H9 (cell line): ENCODE data around the gene ZNF362. TPM values are rescaled to one million over a fixed set of nuclear protein-coding genes. Genes with fewer than 3 reads are reported as not detected.
A peak's percentile ranks its signal among the peaks of the same experiment; 100 is the strongest.

Source experiments
- DNase-seq: peaks from one replicate; pipeline ENCODE4 v3.0.0-alpha.2; 2017
- H2AFZ ChIP-seq: one replicate; pipeline ENCODE4 v1.6.1; 2013; ENCODE audit warnings: mild to moderate bottlenecking, low read length, control low read depth, moderate library complexity
- H2AK5ac ChIP-seq: 2 replicates; pipeline ENCODE4 v1.6.1; 2013; ENCODE audit warnings: low read length, control low read depth, mixed read lengths; ENCODE audit not compliant: insufficient read length
- H2BK120ac ChIP-seq: one replicate; pipeline ENCODE4 v1.6.1; 2013; ENCODE audit warnings: low read depth, mild to moderate bottlenecking, low read length, control low read depth, inconsistent platforms; ENCODE audit not compliant: poor library complexity, severe bottlenecking
- H2BK12ac ChIP-seq: 2 replicates; pipeline ENCODE4 v1.6.1; 2013; ENCODE audit warnings: low read length, control low read depth, mixed read lengths, low read depth; ENCODE audit not compliant: insufficient read length
- H2BK15ac ChIP-seq: 2 replicates; pipeline ENCODE4 v1.6.1; 2013; ENCODE audit warnings: low read depth, low read length, control low read depth
- H2BK20ac ChIP-seq: one replicate; pipeline ENCODE4 v1.6.1; 2013; ENCODE audit warnings: low read depth, mild to moderate bottlenecking, low read length, control low read depth, inconsistent platforms; ENCODE audit not compliant: poor library complexity, severe bottlenecking
- H2BK5ac ChIP-seq: 2 replicates; pipeline ENCODE4 v1.6.1; 2013; ENCODE audit warnings: low read length, control low read depth, mixed read lengths; ENCODE audit not compliant: insufficient read length
- H3K14ac ChIP-seq: 2 replicates; pipeline ENCODE4 v1.6.1; 2013; ENCODE audit warnings: low read length, control low read depth; ENCODE audit not compliant: insufficient read depth
- H3K18ac ChIP-seq: 2 replicates; pipeline ENCODE4 v1.6.1; 2013; ENCODE audit warnings: low read depth, mild to moderate bottlenecking, mixed read lengths, low read length, control low read depth; ENCODE audit not compliant: insufficient read length
- H3K23ac ChIP-seq: 2 replicates; pipeline ENCODE4 v1.6.1; 2013; ENCODE audit warnings: low read length, control low read depth, mixed read lengths, low read depth; ENCODE audit not compliant: insufficient read length
- H3K23me2 ChIP-seq: 2 replicates; pipeline ENCODE4 v1.6.1; 2013; ENCODE audit warnings: low read depth, mild to moderate bottlenecking, mixed read lengths, low read length, control low read depth; ENCODE audit not compliant: insufficient read length, poor library complexity, severe bottlenecking
- H3K27ac ChIP-seq: 2 replicates; pipeline ENCODE4 v1.5.1; 2013; ENCODE audit warnings: low read length, control low read depth, mixed read lengths, low read depth; ENCODE audit not compliant: insufficient read length
- H3K27me3 ChIP-seq: 2 replicates; pipeline ENCODE4 v1.6.1; 2013; ENCODE audit warnings: low read length, control low read depth, inconsistent platforms; ENCODE audit not compliant: insufficient read depth
- H3K4ac ChIP-seq: 2 replicates; pipeline ENCODE4 v1.6.1; 2013; ENCODE audit warnings: low read depth, mild to moderate bottlenecking, control low read depth, inconsistent platforms, low read length, moderate library complexity
- H3K4me1 ChIP-seq: 2 replicates; pipeline ENCODE4 v1.6.1; 2013; ENCODE audit warnings: low read length, control low read depth, inconsistent platforms; ENCODE audit not compliant: insufficient read depth
- H3K4me2 ChIP-seq: 2 replicates; pipeline ENCODE4 v1.6.1; 2013; ENCODE audit warnings: low read length, control low read depth, mixed read lengths; ENCODE audit not compliant: insufficient read length, insufficient read depth
- H3K56ac ChIP-seq: 2 replicates; pipeline ENCODE4 v1.6.1; 2013; ENCODE audit warnings: low read depth, mild to moderate bottlenecking, mixed read lengths, low read length, control low read depth; ENCODE audit not compliant: insufficient read length
- H3K79me1 ChIP-seq: 2 replicates; pipeline ENCODE4 v1.6.1; 2013; ENCODE audit warnings: low read depth, mild to moderate bottlenecking, moderate library complexity, low read length, control low read depth, inconsistent platforms; ENCODE audit not compliant: insufficient read depth, poor library complexity, severe bottlenecking
- H3K79me2 ChIP-seq: 2 replicates; pipeline ENCODE4 v1.6.1; 2013; ENCODE audit warnings: low read length, control low read depth, inconsistent platforms; ENCODE audit not compliant: insufficient read depth
- H3K9ac ChIP-seq: 2 replicates; pipeline ENCODE4 v1.6.1; 2013; ENCODE audit warnings: low read length, control low read depth, mixed read lengths; ENCODE audit not compliant: insufficient read length; ENCODE audit errors: extremely low read depth
- H3K9me3 ChIP-seq: one replicate; pipeline ENCODE4 v1.6.1; 2013; ENCODE audit warnings: low read depth, low read length, inconsistent platforms; ENCODE audit not compliant: control insufficient read depth
- H3T11ph ChIP-seq: one replicate; pipeline ENCODE4 v1.6.1; 2013; ENCODE audit warnings: mild to moderate bottlenecking, low read length, control low read depth, inconsistent platforms
- H4K20me1 ChIP-seq: one replicate; pipeline ENCODE4 v1.6.1; 2013; ENCODE audit not compliant: control insufficient read depth, insufficient read length, insufficient read depth
- H4K5ac ChIP-seq: 2 replicates; pipeline ENCODE4 v1.6.1; 2013; ENCODE audit warnings: low read depth, mild to moderate bottlenecking, mixed read lengths, low read length, control low read depth; ENCODE audit not compliant: insufficient read length
- H4K8ac ChIP-seq: replicated peaks from 2 replicates; pipeline ENCODE4 v1.6.1; 2013; ENCODE audit warnings: low read length, control low read depth, mixed read lengths, low read depth; ENCODE audit not compliant: insufficient read length
- H4K91ac ChIP-seq: 2 replicates; pipeline ENCODE4 v1.6.1; 2013; ENCODE audit warnings: low read depth, mild to moderate bottlenecking, moderate library complexity, mixed read lengths, low read length, control low read depth; ENCODE audit not compliant: insufficient read length
- H3K27ac Mint-ChIP-seq, 3 experiments: 2 replicates in 2 of 3; 3 replicates in 1 of 3; pipeline ENCODE4 v1.8.0; 2020 to 2021; ENCODE audit warnings: mixed read lengths in 3 of 3, mild to moderate bottlenecking in 1 of 3, moderate library complexity in 1 of 3
- H3K27me3 Mint-ChIP-seq: 2 replicates; pipeline ENCODE4 v1.8.0; 2021; ENCODE audit warnings: low read depth, mild to moderate bottlenecking, moderate library complexity, mixed read lengths
- H3K36me3 Mint-ChIP-seq, 3 experiments: 2 replicates in 2 of 3; 3 replicates in 1 of 3; pipeline ENCODE4 v1.8.0; 2020 to 2021; ENCODE audit warnings: low read depth in 3 of 3, mixed read lengths in 3 of 3; ENCODE audit not compliant: insufficient read depth in 1 of 3
- H3K4me1 Mint-ChIP-seq, 2 experiments: 2 replicates each; pipeline ENCODE4 v1.8.0; 2020; ENCODE audit warnings: mixed read lengths in 2 of 2
- H3K4me3 Mint-ChIP-seq, 2 experiments: 2 replicates in 1 of 2; 3 replicates in 1 of 2; pipeline ENCODE4 v1.8.0; 2020 to 2021; ENCODE audit warnings: mild to moderate bottlenecking in 2 of 2, mixed read lengths in 2 of 2, moderate library complexity in 1 of 2
- H3K9me3 Mint-ChIP-seq, 2 experiments: 2 replicates in 1 of 2; 3 replicates in 1 of 2; pipeline ENCODE4 v1.8.0; 2020; ENCODE audit warnings: mild to moderate bottlenecking in 2 of 2, mixed read lengths in 2 of 2, moderate library complexity in 1 of 2
- whole genome bisulfite sequencing: extraction: QIAGEN DNeasy Blood & Tissue Kit; methylation state at CpG from one replicate; pipeline ENCODE4 v1.1.7; 2013; ENCODE audit warnings: missing lambda C conversion rate, low lambda C conversion rate, mixed read lengths; ENCODE audit not compliant: insufficient read length; ENCODE audit errors: extremely low coverage; 5-methylcytosine and 5-hydroxymethylcytosine counted together
- total RNA-seq: library from RNA; stranded (reverse); gene quantifications from 2 replicates; pipeline ENCODE4 v1.2.1, GENCODE V29; 2021
- TF ChIP-seq, protein P1 (sequence below): fragments of 200-600 bp; sonication (generic); conservative IDR thresholded peaks from 3 replicates; pipeline ENCODE4 v1.8.0; 2021; ENCODE audit warnings: antibody characterized with exemption, mild to moderate bottlenecking

Gene ZNF362
- total RNA-seq, 1 experiment from 2014 or later = 18.7 TPM

DNA sequence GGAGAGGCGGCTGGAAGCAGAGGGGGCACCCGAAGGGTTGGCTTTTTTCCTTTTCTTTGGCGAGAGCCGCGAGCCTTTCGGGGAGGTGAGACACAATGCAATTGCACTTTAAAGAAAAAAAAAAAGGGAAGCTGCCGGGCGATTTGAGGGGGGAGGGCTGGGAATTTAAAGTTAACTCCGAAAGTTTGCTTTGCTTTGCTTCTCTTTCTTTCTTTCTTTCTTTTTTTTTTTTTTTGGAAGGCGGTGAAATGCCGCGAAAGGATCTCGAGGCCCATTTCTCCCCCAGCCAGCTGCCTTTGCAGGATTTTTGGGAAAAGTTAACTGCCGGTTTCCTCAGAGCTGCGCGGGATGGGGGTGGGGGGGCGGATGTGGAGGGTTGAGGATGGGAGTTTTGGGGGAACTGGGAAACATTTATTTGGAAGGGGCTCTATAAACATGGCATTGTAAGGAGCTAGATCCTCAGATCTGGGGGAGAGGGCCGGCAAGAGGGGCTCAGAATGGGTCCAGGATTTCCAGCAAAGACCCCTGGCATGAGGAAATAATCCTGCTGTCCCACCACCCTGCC, 997 bp downstream of the ZNF362 start:
- Histone ChIP-seq H3K27ac (no peak overlapping the region), H3K4ac (no peak overlapping the region; the same call in 1 of the 2 replicates), H3K4me1 (peaks cover 6% of the 10 kb centered on the region; the same call in 1 of the 2 replicates), H2BK12ac (no peak overlapping the region), H2AFZ (no peak overlapping the region), H4K20me1 (no peaks in the 10 kb centered on the region), H3K27me3 (no peaks in the 10 kb centered on the region), H3K9me3 (no peaks in the 10 kb centered on the region), H2BK15ac (no peak overlapping the region), H4K5ac (no peak overlapping the region), H3T11ph (no peak overlapping the region), H3K14ac (peak overlapping the region; percentile 72), H3K4me2 (peak overlapping the region; percentile 72), H2BK20ac (no peak overlapping the region), H3K56ac (no peak overlapping the region), H3K9ac (peak overlapping the region; percentile 78), H2BK5ac (no peak overlapping the region), H2AK5ac (no peak overlapping the region), H3K18ac (peak overlapping the region; percentile 78), H4K91ac (no peak overlapping the region), H3K23me2 (peaks cover 14% of the 10 kb centered on the region), H3K79me1 (peaks cover 4% of the 10 kb centered on the region), H4K8ac (no peak overlapping the region), H3K79me2 (peaks cover 4% of the 10 kb centered on the region; the same call in 1 of the 2 replicates), H3K23ac (no peak overlapping the region), H2BK120ac (no peak overlapping the region)
- no CpG with 5 or more reads among the region's 18 CpGs for WGBS
- Mint-ChIP-seq H3K27ac (peak overlapping the region; percentile 74 to 99 (median 95); a peak in 6 of 7 replicates), H3K9me3 (no peaks in the 10 kb centered on the region), H3K27me3 (peaks cover 21% of the 10 kb centered on the region), H3K4me3 (peak overlapping the region; percentile 92 to 99), H3K4me1 (peaks cover 37% of the 10 kb centered on the region in 2 experiments), H3K36me3 (peaks cover 1 to 13% (median 5%) of the 10 kb centered on the region in 3 experiments; a peak in 2 of 7 replicates)
- TF ChIP-seq, protein P1, sequence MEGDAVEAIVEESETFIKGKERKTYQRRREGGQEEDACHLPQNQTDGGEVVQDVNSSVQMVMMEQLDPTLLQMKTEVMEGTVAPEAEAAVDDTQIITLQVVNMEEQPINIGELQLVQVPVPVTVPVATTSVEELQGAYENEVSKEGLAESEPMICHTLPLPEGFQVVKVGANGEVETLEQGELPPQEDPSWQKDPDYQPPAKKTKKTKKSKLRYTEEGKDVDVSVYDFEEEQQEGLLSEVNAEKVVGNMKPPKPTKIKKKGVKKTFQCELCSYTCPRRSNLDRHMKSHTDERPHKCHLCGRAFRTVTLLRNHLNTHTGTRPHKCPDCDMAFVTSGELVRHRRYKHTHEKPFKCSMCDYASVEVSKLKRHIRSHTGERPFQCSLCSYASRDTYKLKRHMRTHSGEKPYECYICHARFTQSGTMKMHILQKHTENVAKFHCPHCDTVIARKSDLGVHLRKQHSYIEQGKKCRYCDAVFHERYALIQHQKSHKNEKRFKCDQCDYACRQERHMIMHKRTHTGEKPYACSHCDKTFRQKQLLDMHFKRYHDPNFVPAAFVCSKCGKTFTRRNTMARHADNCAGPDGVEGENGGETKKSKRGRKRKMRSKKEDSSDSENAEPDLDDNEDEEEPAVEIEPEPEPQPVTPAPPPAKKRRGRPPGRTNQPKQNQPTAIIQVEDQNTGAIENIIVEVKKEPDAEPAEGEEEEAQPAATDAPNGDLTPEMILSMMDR = no peak
- no peak for DNase-seq
